RWPE2 (cell line): ENCODE results near the gene UIMC1.

ENCODE experiments used
- ATAC-seq: fragments of 200-7000 bp; cut with Tn5 transposase; 3 replicates; pipeline ENCODE4 v1.9.1; 2021; ENCODE audit warnings: low read depth
- DNase-seq: peaks from one replicate; pipeline ENCODE4 v3.0.0-alpha.2; 2020; ENCODE audit warnings: low spot score
- H3K27ac ChIP-seq: fragments of 450-650 bp; 2 replicates; pipeline ENCODE4 v1.5.1; 2017; ENCODE audit warnings: mild to moderate bottlenecking; ENCODE audit not compliant: poor library complexity, severe bottlenecking
- H3K27me3 ChIP-seq: fragments of 250-450 bp; sonication (Bioruptor Pico); 2 replicates; pipeline ENCODE4 v1.5.1; 2021; ENCODE audit warnings: mild to moderate bottlenecking, moderate library complexity; ENCODE audit not compliant: insufficient read depth, poor library complexity, severe bottlenecking
- H3K36me3 ChIP-seq: fragments of 250-450 bp; sonication (Bioruptor Pico); 2 replicates; pipeline ENCODE4 v1.5.1; 2020; ENCODE audit warnings: low read depth, mild to moderate bottlenecking, moderate library complexity
- H3K4me1 ChIP-seq: fragments of 250-450 bp; sonication (Bioruptor Pico); 2 replicates; pipeline ENCODE4 v1.5.1; 2021; ENCODE audit warnings: mild to moderate bottlenecking, moderate library complexity; ENCODE audit not compliant: insufficient read depth, poor library complexity, severe bottlenecking
- H3K4me3 ChIP-seq: fragments of 250-450 bp; sonication (Bioruptor Pico); 2 replicates; pipeline ENCODE4 v1.5.1; 2021; ENCODE audit warnings: mild to moderate bottlenecking, moderate library complexity; ENCODE audit not compliant: severe bottlenecking
- H3K9me3 ChIP-seq: fragments of 250-450 bp; sonication (Bioruptor Pico); 2 replicates; pipeline ENCODE4 v1.5.1; 2021; ENCODE audit warnings: mild to moderate bottlenecking, moderate library complexity; ENCODE audit not compliant: severe bottlenecking
- CTCF ChIP-seq: fragments of 450-650 bp; IDR thresholded peaks from one replicate; pipeline ENCODE4 v1.5.1; 2017; ENCODE audit warnings: mild to moderate bottlenecking, moderate library complexity; ENCODE audit not compliant: poor library complexity, severe bottlenecking

UIMC1 gene

GRCh38 chr5:176878906-176879662, 127.5 kb downstream of the UIMC1 start:
- H3K4me3 ChIP-seq, result no peak overlapping the region
- peaks cover 15% of the 10 kb centered on the region for H3K27me3 ChIP-seq
- no peak overlapping the region for H3K27ac ChIP-seq
- TF ChIP-seq CTCF, result no peak
- no peaks in the 10 kb centered on the region for H3K4me1 ChIP-seq
- DNase-seq (no peak), ATAC-seq (no peak)
- H3K9me3 ChIP-seq, result no peaks in the 10 kb centered on the region
- no peaks in the 10 kb centered on the region for H3K36me3 ChIP-seq

- H3K9me3 ChIP-seq, result no peaks in the 10 kb centered on the region
- no peaks in the 10 kb centered on the region for H3K4me1 ChIP-seq
- no peak for TF ChIP-seq CTCF
- DNase-seq, result no peak
- no peak for ATAC-seq
- H3K36me3 ChIP-seq, result no peaks in the 10 kb centered on the region
- peaks cover 15% of the 10 kb centered on the region for H3K27me3 ChIP-seq
- H3K27ac ChIP-seq, result no peak overlapping the region
- H3K4me3 ChIP-seq, result no peak overlapping the region
Measured at GRCh38 chr5:176878463-176878862, 128.1 kb downstream of the UIMC1 start.

GRCh38 chr5:176877793-176878331, 128.7 kb downstream of the UIMC1 start:
- no peak for TF ChIP-seq CTCF
- no peaks in the 10 kb centered on the region for H3K4me1 ChIP-seq
- ATAC-seq, result no peak
- H3K4me3 ChIP-seq, result no peak overlapping the region
- DNase-seq, result no peak
- no peaks in the 10 kb centered on the region for H3K36me3 ChIP-seq
- no peaks in the 10 kb centered on the region for H3K9me3 ChIP-seq
- no peak overlapping the region for H3K27ac ChIP-seq
- H3K27me3 ChIP-seq, result peaks cover 15% of the 10 kb centered on the region

GRCh38 chr5:176876506-176877431, 129.8 kb downstream of the UIMC1 start:
- Histone ChIP-seq H3K4me1 (no peaks in the 10 kb centered on the region), H3K27me3 (peaks cover 15% of the 10 kb centered on the region), H3K27ac (no peak overlapping the region), H3K36me3 (no peaks in the 10 kb centered on the region), H3K9me3 (no peaks in the 10 kb centered on the region), H3K4me3 (no peak overlapping the region)
- no peak for TF ChIP-seq CTCF
- DNase-seq (no peak), ATAC-seq (no peak)
